ENCODE measurements around the gene PACRG. TPM values are rescaled to one million over a fixed set of nuclear protein-coding genes. Genes with fewer than 3 reads are reported as not detected.

PACRG gene
- polyA plus RNA-seq, 2 of the 4 experiments (the other 2 are of a cell fraction): 0.14 to 0.30 TPM

DNA sequence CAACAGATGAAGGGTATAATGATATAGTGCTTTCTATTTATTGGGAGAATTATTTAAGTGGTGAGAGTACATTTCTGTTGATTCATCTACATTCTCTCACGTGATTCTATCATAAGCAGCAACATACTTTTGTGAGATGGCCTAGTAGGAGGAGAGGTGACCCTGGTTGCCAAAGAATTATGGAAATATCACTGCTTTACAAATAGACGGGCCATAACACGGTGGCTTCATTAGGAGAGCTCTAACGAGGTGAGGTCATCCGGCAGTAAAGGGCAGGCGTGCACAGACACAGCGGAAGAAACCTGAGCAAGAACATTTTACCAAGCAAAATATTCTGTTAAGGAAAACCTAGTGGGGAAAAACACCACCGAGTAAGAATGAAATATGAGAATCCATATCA, 349.4 kb downstream of the PACRG start:
- Histone ChIP-seq H3K9me3 (no peaks in the 10 kb centered on the region), H3K27ac (no peak overlapping the region), H3K4me3 (no peak overlapping the region), H3K4me1 (no peaks in the 10 kb centered on the region), H3K4me2 (no peak overlapping the region)
- ATAC-seq (no peak), DNase-seq (ENCODE audit: low read depth in 1 of 2, low spot score in 1 of 2) (no peak), FAIRE-seq (no peak)
- TF ChIP-seq MAFK (IDR thresholded peaks at IDR 0.05; ENCODE audit: partially characterized antibody) (no peak), HOXA7 (CRISPR knock-in tag; IDR thresholded peaks at IDR 0.05) (no peak), RFX5 (IDR thresholded peaks at IDR 0.05) (no peak), MYC (IDR thresholded peaks at IDR 0.05; ENCODE audit: borderline replicate concordance, low read length) (no peak), HDAC2 (IDR thresholded peaks at IDR 0.05) (no peak), ZSCAN20 (CRISPR knock-in tag; IDR thresholded peaks at IDR 0.05) (no peak), MAZ (IDR thresholded peaks at IDR 0.05; ENCODE audit: borderline replicate concordance, low read depth, low read length) (no peak), PHF8 (IDR thresholded peaks at IDR 0.05; ENCODE audit: borderline replicate concordance, low read depth) (no peak), KDM5A (IDR thresholded peaks at IDR 0.05) (no peak)
- TF ChIP-seq, protein P1, sequence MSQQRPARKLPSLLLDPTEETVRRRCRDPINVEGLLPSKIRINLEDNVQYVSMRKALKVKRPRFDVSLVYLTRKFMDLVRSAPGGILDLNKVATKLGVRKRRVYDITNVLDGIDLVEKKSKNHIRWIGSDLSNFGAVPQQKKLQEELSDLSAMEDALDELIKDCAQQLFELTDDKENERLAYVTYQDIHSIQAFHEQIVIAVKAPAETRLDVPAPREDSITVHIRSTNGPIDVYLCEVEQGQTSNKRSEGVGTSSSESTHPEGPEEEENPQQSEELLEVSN (IDR thresholded peaks at IDR 0.05; ENCODE audit: borderline replicate concordance, low read depth): no peak
- CTCF ChIA-PET: no interaction called here
- POLR2A ChIA-PET: no interaction called here
- WGBS (ENCODE audit: missing lambda C conversion rate): 49% methylated on average over 8 of the region's 8 CpGs

DNA sequence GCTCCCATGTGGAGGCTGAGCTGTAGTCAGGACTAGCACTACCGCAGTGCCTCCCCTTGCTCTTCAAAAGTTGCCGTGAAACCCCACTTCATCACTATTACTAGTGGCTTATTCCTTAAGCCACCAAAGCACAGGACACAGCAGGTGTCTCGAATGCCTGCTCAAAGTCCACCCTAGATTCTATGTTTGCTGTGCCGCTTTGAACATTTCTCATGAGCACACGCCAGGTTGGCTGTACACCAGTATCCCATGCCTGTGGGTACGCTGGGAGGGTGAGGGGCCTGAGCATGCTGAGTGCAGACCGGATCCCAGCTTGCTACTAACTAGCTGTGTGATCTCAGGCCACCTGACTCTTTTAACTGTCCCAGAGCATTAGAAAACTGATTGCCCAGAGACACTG, 350.9 kb downstream of the PACRG start:
- no peaks in the 10 kb centered on the region for H3K4me1 ChIP-seq
- TF ChIP-seq JUN (IDR thresholded peaks at IDR 0.05) (no peak), EP300 (IDR thresholded peaks at IDR 0.05) (no peak), HOXA7 (CRISPR knock-in tag; IDR thresholded peaks at IDR 0.05) (no peak), KDM1A (IDR thresholded peaks at IDR 0.05; ENCODE audit: low read depth) (no peak), TP53 (CRISPR knock-in tag; IDR thresholded peaks at IDR 0.05) (no peak), RARB (CRISPR knock-in tag; IDR thresholded peaks at IDR 0.05) (no peak), NPAS2 (CRISPR knock-in tag; IDR thresholded peaks at IDR 0.05; ENCODE audit: borderline replicate concordance) (no peak), EHF (CRISPR knock-in tag; IDR thresholded peaks at IDR 0.05) (no peak), ZNF302 (CRISPR knock-in tag; IDR thresholded peaks at IDR 0.05) (no peak), POLR2A (IDR thresholded peaks at IDR 0.05; ENCODE audit: low read length) (no peak), HEYL (CRISPR knock-in tag; IDR thresholded peaks at IDR 0.05) (no peak)
- TF ChIP-seq, protein P2, sequence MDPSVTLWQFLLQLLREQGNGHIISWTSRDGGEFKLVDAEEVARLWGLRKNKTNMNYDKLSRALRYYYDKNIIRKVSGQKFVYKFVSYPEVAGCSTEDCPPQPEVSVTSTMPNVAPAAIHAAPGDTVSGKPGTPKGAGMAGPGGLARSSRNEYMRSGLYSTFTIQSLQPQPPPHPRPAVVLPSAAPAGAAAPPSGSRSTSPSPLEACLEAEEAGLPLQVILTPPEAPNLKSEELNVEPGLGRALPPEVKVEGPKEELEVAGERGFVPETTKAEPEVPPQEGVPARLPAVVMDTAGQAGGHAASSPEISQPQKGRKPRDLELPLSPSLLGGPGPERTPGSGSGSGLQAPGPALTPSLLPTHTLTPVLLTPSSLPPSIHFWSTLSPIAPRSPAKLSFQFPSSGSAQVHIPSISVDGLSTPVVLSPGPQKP (IDR thresholded peaks at IDR 0.05; ENCODE audit: low read depth, low read length): no peak
- TF ChIP-seq, protein P3, sequence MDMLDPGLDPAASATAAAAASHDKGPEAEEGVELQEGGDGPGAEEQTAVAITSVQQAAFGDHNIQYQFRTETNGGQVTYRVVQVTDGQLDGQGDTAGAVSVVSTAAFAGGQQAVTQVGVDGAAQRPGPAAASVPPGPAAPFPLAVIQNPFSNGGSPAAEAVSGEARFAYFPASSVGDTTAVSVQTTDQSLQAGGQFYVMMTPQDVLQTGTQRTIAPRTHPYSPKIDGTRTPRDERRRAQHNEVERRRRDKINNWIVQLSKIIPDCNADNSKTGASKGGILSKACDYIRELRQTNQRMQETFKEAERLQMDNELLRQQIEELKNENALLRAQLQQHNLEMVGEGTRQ (IDR thresholded peaks at IDR 0.05): no peak
- TF ChIP-seq, protein P4, sequence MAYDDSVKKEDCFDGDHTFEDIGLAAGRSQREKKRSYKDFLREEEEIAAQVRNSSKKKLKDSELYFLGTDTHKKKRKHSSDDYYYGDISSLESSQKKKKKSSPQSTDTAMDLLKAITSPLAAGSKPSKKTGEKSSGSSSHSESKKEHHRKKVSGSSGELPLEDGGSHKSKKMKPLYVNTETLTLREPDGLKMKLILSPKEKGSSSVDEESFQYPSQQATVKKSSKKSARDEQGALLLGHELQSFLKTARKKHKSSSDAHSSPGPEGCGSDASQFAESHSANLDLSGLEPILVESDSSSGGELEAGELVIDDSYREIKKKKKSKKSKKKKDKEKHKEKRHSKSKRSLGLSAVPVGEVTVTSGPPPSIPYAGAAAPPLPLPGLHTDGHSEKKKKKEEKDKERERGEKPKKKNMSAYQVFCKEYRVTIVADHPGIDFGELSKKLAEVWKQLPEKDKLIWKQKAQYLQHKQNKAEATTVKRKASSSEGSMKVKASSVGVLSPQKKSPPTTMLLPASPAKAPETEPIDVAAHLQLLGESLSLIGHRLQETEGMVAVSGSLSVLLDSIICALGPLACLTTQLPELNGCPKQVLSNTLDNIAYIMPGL (CRISPR knock-in tag; IDR thresholded peaks at IDR 0.05; ENCODE audit: borderline replicate concordance): no peak
- no peak overlapping the region for H3K27ac ChIP-seq
- no peak overlapping the region for H3K4me2 ChIP-seq
- FAIRE-seq (no peak), DNase-seq (ENCODE audit: low read depth in 1 of 2, low spot score in 1 of 2) (no peak), ATAC-seq (no peak)
- ChIA-PET POLR2A (no interaction called here), CTCF (no interaction called here)
- no peak overlapping the region for H3K4me3 ChIP-seq
- H3K9me3 ChIP-seq: no peaks in the 10 kb centered on the region
- WGBS (ENCODE audit: missing lambda C conversion rate): 95% methylated on average over 4 of the region's 7 CpGs
